ENCODE results near the gene WNT7A.

Gene WNT7A

GRCh38 chr3:13884851-13885703 lies 5.2 kb upstream of the WNT7A start:
- DNase-seq, result no peak

GRCh38 chr3:13883681-13884080 lies 3.8 kb upstream of the WNT7A start:
- DNase-seq, result no peak

GRCh38 chr3:13882876-13883275 lies 3.0 kb upstream of the WNT7A start:
- DNase-seq, result no peak

- DNase-seq, result no peak
These were observed 1.9 kb upstream of the WNT7A start for GRCh38 chr3:13881536-13882410.

GRCh38 chr3:13880811-13881156 lies 913 bp upstream of the WNT7A start:
- no peak for DNase-seq

GRCh38 chr3:13879102-13879945 lies 547 bp downstream of the WNT7A start:
- DNase-seq, result no peak

- no peak for DNase-seq
These were observed 1.4 kb downstream of the WNT7A start for GRCh38 chr3:13878281-13879101.

- no peak for DNase-seq
These were observed 2.0 kb downstream of the WNT7A start for GRCh38 chr3:13877911-13878280.

GRCh38 chr3:13876451-13877100 lies 3.3 kb downstream of the WNT7A start:
- no peak for DNase-seq

- no peak for DNase-seq
These were observed 5.0 kb downstream of the WNT7A start for GRCh38 chr3:13874891-13875290.

- no peak for DNase-seq
These were observed 6.1 kb downstream of the WNT7A start for GRCh38 chr3:13873818-13874217.

GRCh38 chr3:13872451-13872850 lies 7.4 kb downstream of the WNT7A start:
- no peak for DNase-seq

- no peak for DNase-seq
These were observed 8.1 kb downstream of the WNT7A start for GRCh38 chr3:13871791-13872190.

- no peak for DNase-seq
These were observed 9.0 kb downstream of the WNT7A start for GRCh38 chr3:13870902-13871301.

GRCh38 chr3:13869761-13870343 lies 10.0 kb downstream of the WNT7A start:
- DNase-seq, result no peak

- DNase-seq, result no peak
These were observed 10.8 kb downstream of the WNT7A start for GRCh38 chr3:13868844-13869724.

- DNase-seq, result no peak
These were observed 12.1 kb downstream of the WNT7A start for GRCh38 chr3:13867732-13868131.

- DNase-seq, result no peak
These were observed 13.6 kb downstream of the WNT7A start for GRCh38 chr3:13866041-13866965.

- no peak for DNase-seq
These were observed 14.3 kb downstream of the WNT7A start for GRCh38 chr3:13865581-13865980.

All from amniotic stem cell (primary cell).